NCI-H128 (cell line): Measurements from ENCODE around the gene IRX2.

Source experiments
- DNase-seq: peaks from one replicate; lab custom pipeline; 2025; ENCODE audit not compliant: unreplicated experiment; lab: John Stamatoyannopoulos, UW

Gene IRX2

DNA sequence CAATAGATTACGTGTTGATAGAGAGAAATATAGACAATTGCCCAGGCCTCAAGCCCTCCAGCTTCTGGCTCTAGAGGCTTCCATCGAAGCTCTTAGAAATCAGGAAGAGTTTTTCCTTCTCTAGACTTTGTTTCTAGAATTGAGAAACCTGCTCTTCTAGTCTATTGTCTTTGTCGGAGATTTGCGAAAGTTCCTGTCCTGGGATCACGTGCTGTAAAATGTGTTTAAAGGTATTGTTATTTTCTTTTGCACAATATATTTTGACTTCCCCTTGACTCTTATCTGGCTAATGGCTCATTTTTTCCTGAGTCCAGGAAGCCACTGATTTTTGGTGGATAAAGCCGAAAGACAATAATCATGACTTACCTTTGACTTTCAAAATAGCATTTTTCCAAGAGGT is 32.1 kb downstream of the IRX2 start:
- no peak for DNase-seq

GRCh38 chr5:2718115-2718514 is 33.4 kb downstream of the IRX2 start:
- no peak for DNase-seq

- DNase-seq = no peak
These were observed 35.6 kb downstream of the IRX2 start for GRCh38 chr5:2715856-2716255.

GRCh38 chr5:2714805-2715204 is 36.7 kb downstream of the IRX2 start:
- no peak for DNase-seq

DNA sequence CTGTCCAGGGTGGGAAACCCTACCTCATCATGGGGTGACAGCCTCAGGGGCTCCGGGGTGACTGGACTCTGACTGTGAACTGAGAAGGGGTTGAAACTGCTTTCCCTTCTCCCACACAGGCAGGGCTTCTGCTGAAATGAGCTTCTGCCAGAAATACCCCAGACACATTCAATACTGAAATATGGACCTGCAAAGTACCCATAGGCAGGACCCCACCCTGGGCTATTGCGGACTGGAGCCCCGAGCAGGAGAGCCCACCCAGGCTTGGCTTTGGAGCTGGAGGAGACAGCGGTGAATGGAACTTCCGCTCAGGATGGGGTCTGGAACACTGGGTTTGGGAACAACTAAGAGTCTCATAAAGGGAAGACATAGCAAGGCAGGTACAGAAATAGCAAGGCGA is 37.5 kb downstream of the IRX2 start:
- DNase-seq = no peak

GRCh38 chr5:2711446-2712425 is 39.7 kb downstream of the IRX2 start:
- DNase-seq = no peak

DNA sequence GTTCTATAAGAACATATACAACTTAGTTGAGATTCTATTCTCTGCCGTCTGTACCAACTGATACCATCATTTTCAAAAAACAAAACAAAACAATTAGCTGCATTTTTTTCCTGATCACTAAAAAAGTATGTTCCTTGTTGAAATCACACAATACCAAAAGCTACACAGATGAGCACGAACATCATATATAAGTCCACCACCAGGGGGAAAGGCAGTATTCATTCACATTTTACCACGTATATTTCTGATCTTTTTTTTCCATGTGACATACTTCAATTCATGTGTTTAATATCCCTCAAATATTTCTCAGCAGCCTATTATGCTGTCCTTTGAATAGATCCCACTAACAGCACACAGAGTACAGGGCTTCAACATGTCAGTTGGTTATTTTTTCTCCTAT is 40.6 kb downstream of the IRX2 start:
- no peak for DNase-seq

DNA sequence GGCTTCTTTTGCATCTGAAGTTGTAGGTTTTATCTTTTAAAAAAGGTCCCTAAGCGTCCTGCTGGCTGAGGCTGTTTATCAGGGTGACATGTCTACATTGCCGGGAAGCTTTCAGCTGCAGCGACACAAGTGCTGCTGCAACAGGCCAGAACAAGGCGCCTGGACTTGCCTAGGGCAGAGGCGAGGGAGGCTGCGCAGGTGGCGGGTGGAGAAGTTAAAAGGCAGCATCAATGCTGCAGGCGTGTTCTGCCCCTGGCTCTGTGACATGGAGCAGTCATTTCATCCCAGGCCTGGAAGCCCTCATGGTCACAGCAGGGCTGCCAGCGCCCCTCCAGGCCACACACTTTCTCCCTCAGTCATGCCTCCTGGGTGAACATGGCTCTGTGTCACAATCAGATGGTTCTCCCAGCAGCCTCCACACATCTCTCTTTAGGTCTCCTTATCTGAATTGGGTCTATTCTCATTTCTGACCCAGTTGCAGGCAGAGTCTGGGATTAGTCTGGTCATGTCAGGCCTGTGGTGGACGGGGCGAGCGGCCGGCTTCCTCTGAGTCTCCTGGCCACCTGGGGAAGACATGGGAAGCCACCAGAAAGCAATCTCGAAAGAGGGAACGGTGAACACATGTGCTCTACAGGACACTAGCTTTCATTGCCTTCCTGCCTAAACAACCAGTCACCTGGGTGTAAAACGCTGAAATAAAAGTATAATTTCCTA is 41.3 kb downstream of the IRX2 start:
- DNase-seq = no peak

DNA sequence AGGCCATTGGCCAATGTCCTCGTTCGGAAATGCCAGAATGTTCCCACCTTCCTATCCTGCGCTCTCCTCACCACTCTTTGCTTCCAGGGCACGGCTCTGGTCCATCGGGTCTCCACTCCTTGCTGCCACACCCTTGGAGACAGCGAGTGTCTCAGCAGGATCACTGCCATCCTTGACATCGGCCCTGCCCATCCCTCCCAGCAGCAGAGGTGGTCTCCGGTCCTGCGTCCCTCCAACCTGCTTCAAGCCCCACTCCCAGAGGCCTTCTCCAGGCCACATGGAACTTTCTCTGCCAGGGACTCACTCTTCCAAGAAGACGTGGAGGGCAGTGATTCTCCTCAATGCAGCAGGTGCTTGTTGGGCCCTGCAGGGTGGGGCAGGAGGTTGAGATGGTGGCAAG is 42.7 kb downstream of the IRX2 start:
- DNase-seq = no peak

- no peak for DNase-seq
These were observed 43.3 kb downstream of the IRX2 start for GRCh38 chr5:2708132-2708531.

- no peak for DNase-seq
These were observed 45.6 kb downstream of the IRX2 start for GRCh38 chr5:2705861-2706260.

DNA sequence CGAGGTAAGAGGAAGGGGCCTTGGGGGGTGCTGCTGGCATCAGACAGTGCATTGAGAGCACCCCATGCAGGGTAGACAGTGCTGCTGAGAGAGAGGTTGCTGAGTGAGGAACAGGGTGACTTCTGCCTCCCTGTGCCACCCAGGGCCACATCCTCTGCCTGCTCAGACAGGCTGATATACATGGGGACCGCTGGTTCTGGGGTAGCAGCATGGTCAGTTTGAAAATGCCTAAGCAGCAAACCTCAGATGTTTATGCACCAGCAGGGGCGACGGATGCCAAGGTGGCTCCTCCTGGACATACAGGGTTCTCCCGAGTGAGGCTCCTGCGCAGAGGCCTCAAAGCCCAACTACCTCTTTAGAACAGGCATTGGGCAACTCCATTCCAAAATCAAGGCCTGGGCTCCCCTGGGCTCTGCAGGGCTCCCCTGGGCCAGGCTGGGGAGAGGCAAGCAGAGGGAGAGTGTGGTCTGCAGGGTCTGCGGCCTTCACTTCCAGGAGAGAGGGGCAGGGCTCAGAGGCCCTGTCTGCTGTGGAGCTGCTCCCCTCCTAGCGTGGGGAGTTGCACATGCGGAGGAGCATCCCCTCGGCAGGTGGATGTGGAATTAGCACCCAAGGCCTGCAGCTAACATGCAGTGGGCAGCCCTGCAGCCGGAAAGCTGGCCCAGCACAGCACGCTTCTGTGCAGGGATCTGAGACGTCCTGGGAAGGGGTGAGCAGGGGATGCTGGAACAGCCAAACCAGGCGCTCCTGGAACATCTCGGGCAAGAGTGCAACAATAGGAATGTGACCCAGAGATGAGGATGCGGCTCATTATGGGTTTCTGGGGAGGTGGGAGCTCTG is 46.5 kb downstream of the IRX2 start:
- DNase-seq = no peak

- DNase-seq = no peak
These were observed 47.4 kb downstream of the IRX2 start for GRCh38 chr5:2704111-2704510.

DNA sequence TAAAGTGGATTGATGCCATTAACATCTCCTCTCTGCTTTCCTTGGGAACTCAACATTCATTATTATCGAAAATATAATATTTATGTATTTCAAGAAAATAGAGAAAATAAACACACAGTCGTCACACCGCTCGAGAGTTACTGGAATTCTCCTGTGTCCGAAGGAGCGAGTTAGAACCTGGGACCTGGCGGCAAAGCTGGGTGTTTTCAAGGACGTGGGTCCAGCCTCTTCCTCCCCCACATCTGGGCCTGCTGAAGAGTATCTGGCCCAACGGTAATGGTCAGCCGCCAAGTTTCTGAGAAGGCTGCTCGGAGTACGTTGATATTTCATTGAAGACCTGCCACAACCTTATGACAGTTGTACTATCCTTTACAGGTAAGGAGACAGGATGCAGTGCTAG is 47.9 kb downstream of the IRX2 start:
- no peak for DNase-seq

DNA sequence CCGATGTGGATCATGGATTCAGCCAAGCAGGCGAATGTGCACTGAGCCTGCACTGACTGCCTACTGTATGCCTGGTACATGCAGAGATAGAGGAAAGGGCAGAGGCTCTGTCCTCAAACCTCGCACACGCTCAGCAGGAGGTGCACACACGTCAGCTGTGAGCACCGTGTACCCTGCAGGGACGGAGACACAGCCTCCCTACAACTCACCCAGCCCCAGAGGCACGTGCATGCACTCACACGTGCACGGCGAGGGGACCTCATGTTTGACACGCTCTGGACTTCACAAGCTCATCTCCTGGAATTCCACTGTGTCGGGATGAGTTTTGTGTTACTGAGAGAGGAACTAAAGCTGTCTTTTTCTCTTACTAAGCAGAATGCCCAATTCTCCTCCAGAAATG is 48.4 kb downstream of the IRX2 start:
- no peak for DNase-seq

- no peak for DNase-seq
These were observed 49.2 kb downstream of the IRX2 start for GRCh38 chr5:2702096-2702879.

DNA sequence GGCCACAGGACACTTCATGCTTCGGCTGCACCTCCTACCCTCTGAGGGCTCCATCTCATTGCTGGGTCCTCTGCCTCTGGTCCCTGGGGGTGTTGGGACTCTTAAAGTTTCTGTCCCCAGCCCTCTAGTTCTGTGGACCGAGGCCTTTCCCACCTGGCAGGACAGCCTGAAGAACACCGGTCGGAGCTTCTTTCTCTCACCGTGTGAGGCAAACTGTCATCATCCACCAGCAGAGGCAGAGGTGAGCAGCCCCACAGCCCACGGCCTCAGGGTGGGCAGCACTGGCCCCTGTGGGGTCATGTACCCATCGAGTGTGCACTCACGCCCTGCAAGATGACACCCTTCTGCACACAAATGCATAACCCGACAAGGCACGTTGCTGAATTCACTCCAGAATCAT is 49.9 kb downstream of the IRX2 start:
- no peak for DNase-seq

- no peak for DNase-seq
These were observed 50.6 kb downstream of the IRX2 start for GRCh38 chr5:2700876-2701275.

DNA sequence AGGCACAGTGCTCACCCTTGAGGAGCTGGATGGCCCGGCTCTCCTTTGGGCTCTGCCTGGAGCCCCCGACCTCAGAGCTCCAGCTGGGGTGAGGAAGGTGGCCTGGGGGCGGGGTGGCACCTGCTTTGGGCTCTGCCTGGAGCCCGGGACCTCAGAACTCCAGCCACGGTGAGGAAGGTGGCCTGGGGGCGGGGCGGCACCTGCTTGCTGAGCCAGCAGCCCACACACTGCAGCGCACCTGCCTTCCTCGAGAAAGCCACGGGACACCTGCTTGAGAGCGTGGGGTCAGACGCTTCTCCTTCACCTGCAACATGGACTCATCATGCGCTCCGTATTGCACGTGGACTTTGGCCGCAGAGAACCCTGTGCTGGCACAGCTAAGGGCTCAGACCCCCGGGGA is 51.8 kb downstream of the IRX2 start:
- DNase-seq = no peak

GRCh38 chr5:2699231-2699630 is 52.2 kb downstream of the IRX2 start:
- DNase-seq = no peak

DNA sequence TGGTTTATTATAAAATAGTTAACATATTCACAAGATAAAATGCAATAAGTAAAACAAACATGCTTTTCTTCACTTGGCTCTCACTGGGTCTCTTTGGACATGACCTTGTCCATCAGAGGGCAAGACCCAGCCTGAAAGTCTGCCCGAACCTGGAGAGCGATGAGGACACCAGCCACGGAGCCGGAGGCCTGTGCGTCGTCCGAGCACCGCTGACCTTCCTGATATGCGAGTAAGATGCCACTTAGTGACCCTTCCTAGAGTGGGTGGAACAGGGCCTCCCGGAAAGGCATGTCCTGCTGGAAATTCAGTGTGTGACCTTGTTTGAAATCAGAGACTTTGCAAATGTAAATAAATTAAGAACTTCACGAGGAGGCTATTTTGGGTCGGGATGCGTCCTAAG is 52.9 kb downstream of the IRX2 start:
- no peak for DNase-seq
